Measurements from ENCODE around the gene ERAL1.

DNA sequence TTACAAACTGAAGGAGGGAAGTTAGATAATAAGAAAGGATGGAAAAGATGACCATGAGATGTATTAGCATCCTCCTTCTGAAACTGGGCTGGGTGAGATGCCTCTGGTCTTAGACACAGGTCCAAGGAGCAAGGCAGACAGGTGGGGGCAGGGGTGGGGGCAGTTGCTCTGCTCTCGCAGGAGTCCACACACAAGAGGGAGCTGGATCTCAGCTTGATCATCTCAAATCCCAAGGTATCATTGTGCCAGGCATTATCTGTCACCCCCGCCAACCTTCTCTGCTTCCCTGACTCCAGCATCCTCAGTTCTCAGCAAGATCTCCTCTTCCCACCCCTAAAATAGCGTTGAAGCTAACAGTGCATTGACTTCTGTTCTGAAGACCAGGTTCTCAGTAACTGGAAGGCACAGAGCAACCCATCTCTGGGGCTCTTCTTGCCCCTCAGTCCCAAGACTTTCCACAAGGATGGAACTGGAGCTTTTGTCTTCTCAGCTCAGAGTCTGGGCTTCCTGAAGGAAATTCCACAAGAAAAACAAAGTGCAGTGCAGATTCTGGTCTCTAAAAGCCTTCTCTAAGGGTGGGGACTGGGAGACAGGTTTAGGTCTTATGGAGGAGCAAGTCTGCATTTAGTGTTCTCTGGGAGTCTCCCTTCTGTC is 41.1 kb downstream of the ERAL1 start:
- TF ChIP-seq, protein P1, sequence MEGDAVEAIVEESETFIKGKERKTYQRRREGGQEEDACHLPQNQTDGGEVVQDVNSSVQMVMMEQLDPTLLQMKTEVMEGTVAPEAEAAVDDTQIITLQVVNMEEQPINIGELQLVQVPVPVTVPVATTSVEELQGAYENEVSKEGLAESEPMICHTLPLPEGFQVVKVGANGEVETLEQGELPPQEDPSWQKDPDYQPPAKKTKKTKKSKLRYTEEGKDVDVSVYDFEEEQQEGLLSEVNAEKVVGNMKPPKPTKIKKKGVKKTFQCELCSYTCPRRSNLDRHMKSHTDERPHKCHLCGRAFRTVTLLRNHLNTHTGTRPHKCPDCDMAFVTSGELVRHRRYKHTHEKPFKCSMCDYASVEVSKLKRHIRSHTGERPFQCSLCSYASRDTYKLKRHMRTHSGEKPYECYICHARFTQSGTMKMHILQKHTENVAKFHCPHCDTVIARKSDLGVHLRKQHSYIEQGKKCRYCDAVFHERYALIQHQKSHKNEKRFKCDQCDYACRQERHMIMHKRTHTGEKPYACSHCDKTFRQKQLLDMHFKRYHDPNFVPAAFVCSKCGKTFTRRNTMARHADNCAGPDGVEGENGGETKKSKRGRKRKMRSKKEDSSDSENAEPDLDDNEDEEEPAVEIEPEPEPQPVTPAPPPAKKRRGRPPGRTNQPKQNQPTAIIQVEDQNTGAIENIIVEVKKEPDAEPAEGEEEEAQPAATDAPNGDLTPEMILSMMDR (IDR thresholded peaks at IDR 0.05): no peak
- TF ChIP-seq POLR2AphosphoS5 (IDR thresholded peaks at IDR 0.05): no peak

Measured in transverse colon (tissue), 4 donors.